GM12865 (cell line): ENCODE data around the gene LGMN.

Source experiments
- DNase-seq: peaks from one replicate; pipeline ENCODE4 v3.0.0; 2010; ENCODE audit warnings: low read depth
- H3K4me3 ChIP-seq: 2 replicates; pipeline ENCODE4 v1.5.1; 2011; ENCODE audit warnings: mild to moderate bottlenecking, low read depth, low read length, control low read depth
- TF ChIP-seq, protein P1 (sequence below): IDR thresholded peaks from 2 replicates; pipeline ENCODE4 v1.5.1; 2011; ENCODE audit warnings: low read length, control low read depth, low read depth, inconsistent platforms; ENCODE audit not compliant: insufficient read depth; ENCODE audit errors: missing control alignments

The LGMN gene

DNA sequence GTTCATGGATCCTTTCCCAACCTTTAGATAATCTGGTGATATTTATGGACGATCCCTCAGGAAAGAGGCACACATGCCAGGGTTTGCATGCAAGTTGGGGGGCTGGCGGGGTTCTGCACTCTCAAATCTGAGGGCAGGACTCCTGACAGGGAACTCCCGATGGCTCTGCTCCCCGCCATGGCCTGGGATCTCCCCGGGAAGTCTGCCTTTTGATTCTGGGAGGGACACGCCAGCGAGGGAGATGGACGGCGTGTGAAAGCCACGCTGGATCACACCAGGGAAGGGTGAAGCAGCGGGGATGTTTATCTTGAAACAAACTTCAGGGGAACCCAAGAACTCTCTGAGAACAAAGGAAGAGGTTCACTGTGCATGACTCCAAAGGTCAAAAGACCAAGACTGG is 43.6 kb downstream of the LGMN start:
- TF ChIP-seq, protein P1, sequence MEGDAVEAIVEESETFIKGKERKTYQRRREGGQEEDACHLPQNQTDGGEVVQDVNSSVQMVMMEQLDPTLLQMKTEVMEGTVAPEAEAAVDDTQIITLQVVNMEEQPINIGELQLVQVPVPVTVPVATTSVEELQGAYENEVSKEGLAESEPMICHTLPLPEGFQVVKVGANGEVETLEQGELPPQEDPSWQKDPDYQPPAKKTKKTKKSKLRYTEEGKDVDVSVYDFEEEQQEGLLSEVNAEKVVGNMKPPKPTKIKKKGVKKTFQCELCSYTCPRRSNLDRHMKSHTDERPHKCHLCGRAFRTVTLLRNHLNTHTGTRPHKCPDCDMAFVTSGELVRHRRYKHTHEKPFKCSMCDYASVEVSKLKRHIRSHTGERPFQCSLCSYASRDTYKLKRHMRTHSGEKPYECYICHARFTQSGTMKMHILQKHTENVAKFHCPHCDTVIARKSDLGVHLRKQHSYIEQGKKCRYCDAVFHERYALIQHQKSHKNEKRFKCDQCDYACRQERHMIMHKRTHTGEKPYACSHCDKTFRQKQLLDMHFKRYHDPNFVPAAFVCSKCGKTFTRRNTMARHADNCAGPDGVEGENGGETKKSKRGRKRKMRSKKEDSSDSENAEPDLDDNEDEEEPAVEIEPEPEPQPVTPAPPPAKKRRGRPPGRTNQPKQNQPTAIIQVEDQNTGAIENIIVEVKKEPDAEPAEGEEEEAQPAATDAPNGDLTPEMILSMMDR, result no peak
- H3K4me3 ChIP-seq, result no peak overlapping the region
- DNase-seq, result no peak

DNA sequence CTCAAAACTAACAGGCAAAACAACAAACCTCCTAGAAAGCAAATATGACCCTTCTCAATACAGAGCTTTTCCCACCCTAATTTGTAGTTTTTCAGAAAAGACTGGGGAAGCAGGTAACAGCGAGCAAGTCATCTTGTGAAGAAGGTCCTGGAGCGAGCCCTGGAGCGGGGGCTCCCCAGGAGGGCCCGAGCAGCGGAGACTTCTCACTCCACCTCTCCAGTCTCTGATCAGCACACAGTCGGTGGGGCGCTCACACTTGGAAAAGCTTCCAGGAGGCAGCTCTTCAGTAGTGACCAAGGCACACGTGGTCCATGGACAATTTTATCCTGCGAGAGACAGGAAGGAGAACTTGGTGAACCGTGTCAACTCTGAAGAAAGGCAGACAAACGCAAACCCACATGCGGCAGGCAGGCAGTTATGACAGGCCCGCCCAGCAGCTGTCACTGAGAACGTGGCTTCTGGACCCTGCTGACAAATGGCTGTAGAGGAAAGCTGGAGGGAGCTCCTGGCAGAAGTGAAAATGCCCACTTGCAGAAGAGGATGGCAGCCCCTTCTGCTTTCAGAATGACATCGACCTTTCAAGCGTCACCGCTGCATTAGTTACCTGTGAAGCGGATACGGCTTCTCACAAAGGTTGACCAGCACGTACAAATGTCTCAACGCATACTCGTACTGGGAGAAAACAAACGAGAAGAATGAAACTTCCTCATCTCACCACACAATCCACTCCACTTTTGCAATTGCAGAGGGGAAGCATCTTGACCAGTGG is 44.2 kb downstream of the LGMN start:
- TF ChIP-seq, protein P1, result no peak
- peak; percentile 93 for DNase-seq
- no peak overlapping the region for H3K4me3 ChIP-seq

DNA sequence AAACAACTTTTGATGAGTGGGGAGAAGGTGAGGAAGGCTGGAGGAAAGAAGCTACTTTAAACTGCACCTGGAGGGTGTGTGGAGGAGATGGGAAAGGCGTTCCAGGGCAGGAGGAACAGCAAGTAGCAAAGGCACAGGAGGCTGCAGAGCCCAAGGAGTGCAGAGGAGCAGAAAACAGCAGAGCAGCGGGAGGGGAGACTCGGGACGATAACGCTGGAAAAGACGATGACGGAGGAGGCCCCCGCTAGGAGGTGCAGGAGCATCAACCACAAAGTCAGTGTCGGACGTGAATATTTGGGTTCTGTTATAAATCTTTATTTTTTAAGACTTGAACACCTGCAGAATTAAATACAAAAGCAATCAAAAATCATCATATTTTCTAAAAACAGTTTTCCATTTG is 44.9 kb downstream of the LGMN start:
- TF ChIP-seq, protein P1, result no peak
- DNase-seq, result no peak
- no peak overlapping the region for H3K4me3 ChIP-seq

DNA sequence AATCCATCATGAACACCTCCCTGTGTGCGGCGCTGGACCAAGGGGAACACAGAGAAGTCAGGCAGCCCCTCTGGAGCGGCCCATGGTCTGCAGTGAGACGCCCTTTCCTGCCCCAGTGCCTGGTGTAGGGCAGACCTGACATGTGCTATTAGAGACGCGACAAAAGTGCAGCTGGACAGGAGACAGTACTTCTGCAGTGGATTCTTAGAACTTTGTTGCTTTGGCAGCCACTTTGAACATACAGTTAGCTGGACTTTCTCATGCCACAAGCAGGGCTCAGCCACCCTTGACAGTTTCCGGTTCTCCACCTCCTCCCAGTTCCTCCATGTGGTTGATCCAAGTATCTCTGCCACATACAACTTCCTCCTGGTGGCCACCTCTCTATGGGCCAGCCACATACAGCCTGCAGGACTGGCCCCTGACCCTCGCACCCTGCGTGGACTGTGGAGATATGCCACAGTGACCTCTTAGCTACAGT is 45.9 kb downstream of the LGMN start:
- TF ChIP-seq, protein P1, result no peak
- DNase-seq, result peak; percentile 76
- H3K4me3 ChIP-seq, result no peak overlapping the region

DNA sequence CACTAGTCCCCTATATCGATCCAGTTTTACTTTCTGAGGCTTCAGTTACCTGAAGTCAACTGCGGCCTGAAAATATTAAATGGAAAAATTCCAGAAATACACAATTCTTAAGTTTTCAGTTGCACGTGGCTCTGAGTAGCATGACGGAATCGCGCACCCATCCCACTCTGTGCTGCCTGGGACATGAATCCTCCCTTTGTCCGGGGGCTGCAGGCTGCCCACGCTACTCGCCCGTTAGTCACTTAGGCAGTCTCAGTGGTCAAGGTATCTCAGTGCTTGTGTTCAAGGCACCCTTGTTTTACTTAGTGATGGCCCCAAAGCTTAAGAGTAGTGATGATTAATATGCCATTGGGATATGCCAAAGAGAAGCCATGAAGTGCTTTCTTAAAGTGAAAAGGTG is 46.6 kb downstream of the LGMN start:
- TF ChIP-seq, protein P1, result no peak
- no peak overlapping the region for H3K4me3 ChIP-seq
- no peak for DNase-seq

DNA sequence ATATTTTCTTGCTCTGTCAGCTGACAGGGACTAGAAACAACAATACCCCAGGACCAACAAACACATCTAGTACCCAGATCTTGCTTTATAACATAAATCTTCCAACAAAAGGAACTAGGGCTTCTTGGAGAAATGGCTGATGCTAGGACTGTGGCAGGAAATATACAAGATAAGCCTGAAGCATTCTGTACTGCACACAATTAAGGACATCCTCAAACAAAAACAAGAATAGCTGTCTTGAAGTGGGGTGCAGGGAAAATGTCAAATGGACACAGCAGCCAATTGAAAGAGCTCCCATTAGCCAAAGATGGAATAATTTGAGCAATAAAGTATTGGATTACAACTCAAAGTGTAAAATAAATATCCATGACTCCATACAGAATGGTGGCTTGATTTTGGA is 50.0 kb downstream of the LGMN start:
- TF ChIP-seq, protein P1, result no peak
- DNase-seq, result no peak
- H3K4me3 ChIP-seq, result no peak overlapping the region

DNA sequence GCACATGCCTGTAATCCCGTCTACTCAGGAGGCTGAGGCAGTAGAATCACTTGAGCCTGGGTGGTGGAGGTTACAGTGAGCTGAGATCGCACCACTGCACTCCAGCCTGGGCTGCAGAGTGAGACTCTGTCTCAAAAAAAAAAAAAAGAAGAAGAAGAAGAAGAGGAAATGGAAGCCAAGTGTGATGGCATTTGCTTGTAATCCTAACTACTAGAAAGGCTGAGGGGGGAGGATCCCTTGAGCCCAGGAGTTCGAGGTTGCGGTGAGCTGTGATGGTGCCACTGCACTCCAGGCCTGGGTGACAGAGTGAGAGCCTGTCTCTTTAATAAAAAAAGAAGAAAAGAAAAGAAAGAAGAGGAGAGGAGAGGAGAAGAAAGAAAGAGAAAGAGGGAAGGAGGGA is 52.1 kb downstream of the LGMN start:
- DNase-seq, result no peak
- H3K4me3 ChIP-seq, result no peak overlapping the region
- TF ChIP-seq, protein P1, result no peak
